PC-3 (cell line): ENCODE results near the gene SH3PXD2A.

Source experiments
- CTCF ChIP-seq: fragments of 300-600 bp; sonication (generic); conservative IDR thresholded peaks from 2 replicates; pipeline ENCODE4 v1.5.1; 2017; ENCODE audit warnings: antibody characterized with exemption, low read depth, mild to moderate bottlenecking, low read length
- EZH2 ChIP-seq: fragments of 300-600 bp; sonication (generic); IDR thresholded peaks from one replicate; pipeline ENCODE4 v1.6.1; 2017; ENCODE audit warnings: antibody characterized with exemption, mild to moderate bottlenecking, low read length; ENCODE audit not compliant: unreplicated experiment
- EZH2phosphoT487 ChIP-seq: fragments of 300-600 bp; sonication (generic); IDR thresholded peaks from 2 replicates; pipeline ENCODE4 v1.6.1; 2018; ENCODE audit warnings: mild to moderate bottlenecking, antibody characterized with exemption, low read length, borderline replicate concordance

- TF ChIP-seq EZH2 (no peak), CTCF (no peak), EZH2phosphoT487 (no peak)
Measured at GRCh38 chr10:103791291-103791690, 64.1 kb downstream of the SH3PXD2A start.
